GM12872 (cell line): ENCODE results near the gene GPR62.

Source experiments
- CTCF ChIP-seq: IDR thresholded peaks from 3 replicates; pipeline ENCODE4 v1.5.1; 2011; ENCODE audit warnings: low read depth, mild to moderate bottlenecking, low read length, moderate library complexity; ENCODE audit not compliant: insufficient read depth

The GPR62 gene

GRCh38 chr3:52006017-52006819 lies 51.0 kb downstream of the GPR62 start:
- TF ChIP-seq CTCF = no peak

GRCh38 chr3:52006820-52007133 lies 51.6 kb downstream of the GPR62 start:
- TF ChIP-seq CTCF = no peak
